Vagina (tissue), 2 donors: ENCODE data around the gene MRPS11.

Experiments
- CTCF ChIP-seq, 3 experiments: fragments of 450-650 bp in 2 of 3; fragments of 200-600 bp in 1 of 3; sonication (generic) in 1 of 3; IDR thresholded peaks; one replicate each; pipeline ENCODE4 v1.5.1; 2017 to 2019; ENCODE audit warnings: antibody characterized with exemption in 3 of 3, mild to moderate bottlenecking in 2 of 3, moderate library complexity in 2 of 3
- POLR2A ChIP-seq, 2 donors: fragments of 450-650 bp; IDR thresholded peaks; one replicate each; pipeline ENCODE4 v1.6.1; 2017; ENCODE audit warnings: antibody characterized with exemption in 2 of 2, mild to moderate bottlenecking in 2 of 2, moderate library complexity in 2 of 2
- POLR2AphosphoS5 ChIP-seq, 2 donors: sonication (generic); formaldehyde crosslinking; IDR thresholded peaks; one replicate each; pipeline ENCODE4 v1.9.0; 2017; ENCODE audit warnings: antibody characterized with exemption in 2 of 2, mild to moderate bottlenecking in 2 of 2, low read depth in 1 of 2; ENCODE audit not compliant: insufficient read depth in 1 of 2

GRCh38 chr15:88449581-88449980 is 17.9 kb upstream of the MRPS11 start:
- TF ChIP-seq POLR2A (IDR thresholded peaks at IDR 0.05) = no peak
- no peak for TF ChIP-seq CTCF (IDR thresholded peaks at IDR 0.05)
- no peak for TF ChIP-seq POLR2AphosphoS5 (IDR thresholded peaks at IDR 0.05; ENCODE audit: insufficient read depth in 1 of 2, low read depth in 1 of 2)
